Measurements from ENCODE around the gene SETD7.

Gene SETD7

DNA sequence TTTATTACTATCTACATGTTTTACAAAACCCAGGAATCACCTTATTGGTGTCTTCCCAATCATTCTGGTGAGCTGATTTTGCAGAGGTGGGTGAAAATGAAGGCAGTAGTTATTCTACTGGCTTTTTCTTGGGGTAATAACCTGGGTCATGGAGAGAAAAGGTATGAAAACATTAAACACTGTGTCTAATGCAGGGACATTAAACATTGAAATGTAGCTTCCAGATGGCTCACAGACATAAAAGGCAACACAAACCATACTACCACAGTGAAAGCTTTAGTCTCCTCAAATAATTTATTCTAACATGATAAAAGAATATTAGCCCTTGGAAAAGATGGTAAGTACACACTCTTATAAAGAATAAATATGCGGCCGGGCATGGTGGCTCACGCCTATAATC, 8.0 kb downstream of the SETD7 start:
- DNase-seq: no peak

DNA sequence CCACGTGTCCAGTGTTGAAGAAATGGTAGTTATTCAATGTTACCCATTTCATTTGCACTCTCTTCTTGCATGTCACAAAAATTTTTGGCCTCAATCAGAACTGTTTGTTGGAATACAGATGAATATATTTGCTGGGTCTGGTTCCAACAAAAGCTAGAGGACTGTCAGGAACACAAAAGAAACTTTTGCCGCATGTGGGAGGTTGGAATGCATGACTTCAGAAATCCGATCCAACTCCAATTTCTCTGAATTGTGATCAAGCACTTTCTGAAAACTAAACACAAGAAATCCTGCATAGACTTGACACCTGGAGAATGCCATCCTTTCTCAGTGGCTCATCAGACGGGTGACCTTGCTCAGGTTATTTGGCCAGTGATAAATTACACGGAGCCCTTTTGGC, 15.4 kb downstream of the SETD7 start:
- DNase-seq: no peak

DNA sequence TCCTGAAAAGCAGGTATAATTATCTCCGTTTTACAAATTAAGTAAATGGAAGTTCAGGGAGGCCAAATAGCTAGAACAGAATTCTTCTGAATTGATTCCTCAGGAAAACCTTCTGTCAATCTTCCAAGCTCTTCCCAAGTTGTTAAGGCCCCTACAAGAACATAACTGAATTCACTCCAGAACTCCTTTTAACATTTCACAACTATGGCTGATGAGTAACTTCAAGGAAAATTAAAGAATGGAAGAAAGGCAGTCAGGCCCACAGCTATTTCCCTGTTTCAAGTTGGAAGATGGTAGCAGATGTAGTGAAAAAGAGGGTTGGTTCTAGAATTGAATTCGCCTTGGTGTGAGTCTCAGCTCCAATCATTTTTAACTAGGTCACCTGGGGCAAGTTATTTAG, 15.9 kb downstream of the SETD7 start:
- DNase-seq: no peak

DNA sequence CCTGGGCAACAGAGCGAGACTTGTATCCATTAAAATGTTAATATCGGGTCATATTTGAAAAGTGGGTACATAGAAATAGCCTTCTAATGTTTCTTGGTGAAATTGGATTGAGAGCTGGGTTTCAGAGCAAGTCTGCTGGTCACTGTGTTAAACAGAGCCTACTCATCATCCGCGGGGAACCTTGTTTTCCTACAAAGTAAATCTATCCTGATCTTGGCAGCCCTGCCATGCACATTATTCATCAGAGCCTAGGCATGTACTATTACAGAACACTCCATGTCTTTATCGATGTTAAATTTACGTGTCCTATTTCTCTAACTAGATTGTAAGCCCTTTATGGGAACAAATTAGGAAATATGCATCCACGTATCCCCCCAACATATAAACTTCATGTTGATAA, 18.7 kb downstream of the SETD7 start:
- no peak for DNase-seq

DNA sequence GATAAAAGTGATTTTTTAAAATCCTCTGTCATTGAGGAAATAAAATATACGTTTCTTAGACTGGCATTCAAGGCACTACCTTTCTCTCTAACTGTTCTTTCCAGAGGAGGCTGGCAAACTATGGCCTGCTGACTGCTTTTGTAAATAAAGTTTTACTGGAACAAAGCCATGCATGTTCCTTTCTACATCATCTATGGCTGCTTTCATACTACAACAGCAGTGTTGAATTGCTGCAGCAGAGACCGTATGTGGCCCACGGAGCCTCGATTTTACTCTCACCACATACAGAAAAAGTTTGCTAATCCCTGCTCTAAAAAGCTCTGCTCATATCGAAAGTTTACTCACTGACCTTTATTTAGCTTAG, 20.2 kb downstream of the SETD7 start:
- DNase-seq: no peak

DNA sequence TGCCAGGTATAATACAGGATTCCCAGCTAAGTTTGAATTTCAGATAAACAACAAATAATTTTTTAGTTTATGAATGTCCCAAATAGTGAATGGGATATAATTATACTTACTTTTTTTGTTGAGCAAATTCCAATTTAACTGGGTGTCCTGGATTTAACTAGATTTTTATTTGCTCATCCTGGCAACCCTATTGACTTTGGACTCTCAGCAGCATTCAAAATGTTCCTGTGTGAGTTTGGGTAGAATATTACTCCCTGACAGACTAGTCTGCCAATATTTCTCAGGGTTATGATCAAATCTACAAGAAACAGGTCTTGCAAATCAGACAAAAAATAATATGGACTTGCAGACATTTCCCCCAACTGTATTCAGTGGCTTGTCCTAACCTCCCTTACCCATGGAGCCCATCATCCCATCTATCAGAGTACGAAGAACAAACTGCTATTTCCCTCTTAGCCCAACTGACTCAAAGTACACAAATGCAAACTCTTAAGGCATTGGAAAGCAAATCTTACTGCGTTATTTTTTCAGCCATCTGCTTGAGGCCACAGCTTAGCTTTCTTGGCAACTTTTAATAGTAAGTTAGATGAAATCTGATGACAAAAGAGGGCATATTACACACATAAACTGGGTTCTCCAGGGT, 20.7 kb downstream of the SETD7 start:
- no peak for DNase-seq

DNA sequence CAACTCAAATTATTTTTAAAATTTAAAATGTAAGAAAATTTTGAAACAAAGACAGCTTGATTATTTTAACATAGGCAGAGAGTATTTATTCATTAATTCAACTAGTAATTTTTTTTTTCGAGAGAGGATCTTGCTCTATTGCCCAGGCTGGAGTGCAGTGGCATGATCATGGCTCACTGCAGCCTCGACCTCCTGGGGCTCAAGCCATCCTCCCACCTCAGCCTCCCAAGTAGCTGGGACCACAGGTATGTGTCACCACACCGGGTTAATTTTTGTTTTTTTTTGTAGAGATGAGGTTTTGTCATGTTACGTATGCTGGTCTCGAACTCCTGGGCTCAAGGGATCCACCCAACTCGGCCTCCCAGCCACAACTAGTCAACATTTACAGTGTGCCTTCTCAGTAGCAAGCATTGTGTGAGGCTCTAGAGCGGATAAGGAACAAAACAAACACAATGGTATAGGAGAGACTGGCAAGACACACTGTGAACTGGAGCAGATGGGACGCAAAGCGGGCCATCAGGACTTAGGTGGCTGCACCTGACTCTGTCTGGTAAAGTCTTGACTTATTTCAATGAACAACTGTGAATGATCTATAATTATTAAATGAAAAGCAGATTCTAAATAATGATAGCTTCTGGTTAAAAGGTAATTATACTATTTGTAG, 21.6 kb downstream of the SETD7 start:
- DNase-seq: no peak

DNA sequence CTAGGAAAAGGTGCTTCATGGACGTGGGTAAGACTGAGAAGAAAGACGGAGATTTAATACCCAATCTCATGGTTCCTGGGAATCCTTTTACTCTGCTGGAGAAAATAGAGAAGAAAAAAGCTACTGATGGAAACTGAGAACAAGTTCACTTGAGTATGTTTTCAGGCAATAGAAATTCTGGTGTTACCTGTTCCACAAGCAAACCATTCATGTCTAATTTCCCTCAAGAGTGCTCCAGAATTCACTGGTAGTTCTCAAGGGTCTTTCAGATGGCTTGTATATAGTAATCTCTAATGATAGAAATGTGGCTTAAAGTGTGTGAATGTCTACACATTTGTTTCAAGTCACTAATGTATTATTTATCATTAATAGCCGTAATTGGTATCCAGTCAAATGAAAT, 22.5 kb downstream of the SETD7 start:
- no peak for DNase-seq

DNA sequence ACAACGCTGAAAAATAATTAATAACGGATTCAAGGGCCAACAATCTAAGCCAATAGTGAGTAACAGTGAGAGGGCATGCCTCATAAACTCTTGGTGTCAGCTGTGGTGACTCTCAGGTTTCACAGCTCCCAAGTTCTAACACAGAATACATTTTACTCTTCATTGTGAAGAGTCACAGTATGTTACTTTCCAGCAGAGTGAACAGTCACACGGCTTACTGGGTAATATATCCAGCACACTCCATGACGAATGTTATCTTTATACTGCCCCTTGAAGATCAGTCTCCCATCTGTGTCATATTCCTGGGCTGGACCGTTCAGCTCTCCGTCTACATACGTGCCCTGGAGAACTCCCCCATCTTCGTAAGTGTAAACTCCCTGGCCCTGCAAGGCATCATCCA, 23.1 kb downstream of the SETD7 start:
- no peak for DNase-seq

DNA sequence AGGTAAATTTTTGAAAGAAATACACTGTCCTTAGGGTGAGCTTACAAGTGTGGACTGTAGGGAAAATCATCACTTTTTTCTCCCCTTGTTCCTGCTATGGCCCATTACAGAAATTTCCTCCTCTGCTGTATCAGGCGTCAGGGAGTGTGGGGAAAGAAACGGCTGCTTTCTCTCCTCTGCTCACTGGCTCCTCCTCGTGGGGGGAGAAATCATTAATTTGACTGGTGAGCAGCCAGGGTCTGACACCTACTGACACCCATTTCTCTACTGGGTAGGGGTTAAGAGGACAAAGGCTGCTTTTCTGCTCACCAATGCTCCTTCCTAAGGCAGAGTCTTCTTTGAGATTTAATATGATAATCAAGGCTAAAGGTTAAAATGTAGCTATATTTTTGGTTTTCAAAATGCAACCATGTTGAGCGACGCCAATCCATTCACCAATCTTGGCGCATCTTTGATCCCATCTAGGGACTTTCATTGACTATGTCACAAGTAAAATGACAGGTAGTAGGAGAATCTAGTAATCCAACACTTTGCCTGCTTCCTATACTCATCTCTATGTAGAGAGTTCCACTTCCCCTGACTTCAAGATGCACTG, 25.1 kb downstream of the SETD7 start:
- DNase-seq: no peak

DNA sequence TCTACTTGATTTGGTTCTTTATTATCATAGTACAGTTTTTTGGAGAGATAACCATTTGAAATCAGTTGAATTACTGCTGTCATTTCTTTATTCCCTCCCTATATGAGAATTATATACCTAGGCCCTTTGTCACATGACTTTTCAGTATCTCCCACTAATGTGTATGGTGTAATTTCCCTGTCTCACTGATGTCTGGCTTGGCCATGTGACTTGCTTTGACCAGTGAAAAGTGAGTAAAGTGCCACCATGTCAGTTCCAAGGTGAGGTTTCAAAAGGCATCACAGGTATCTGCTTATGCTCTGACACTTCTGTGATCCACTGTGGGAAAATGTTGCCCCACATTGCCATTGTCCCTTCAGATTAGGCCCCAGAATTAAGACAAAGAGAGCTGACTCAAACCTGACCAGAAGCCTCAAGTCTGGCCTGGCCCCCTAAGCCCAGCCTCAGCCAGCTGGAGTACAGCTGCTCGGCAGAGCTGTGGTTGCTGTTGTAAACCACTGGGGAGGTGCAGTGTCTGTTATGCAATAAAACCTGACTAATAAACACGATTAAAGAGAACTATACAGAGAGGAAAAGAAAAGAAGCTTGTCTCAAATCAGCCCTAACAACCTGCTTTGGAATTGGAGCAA, 27.5 kb downstream of the SETD7 start:
- no peak for DNase-seq

DNA sequence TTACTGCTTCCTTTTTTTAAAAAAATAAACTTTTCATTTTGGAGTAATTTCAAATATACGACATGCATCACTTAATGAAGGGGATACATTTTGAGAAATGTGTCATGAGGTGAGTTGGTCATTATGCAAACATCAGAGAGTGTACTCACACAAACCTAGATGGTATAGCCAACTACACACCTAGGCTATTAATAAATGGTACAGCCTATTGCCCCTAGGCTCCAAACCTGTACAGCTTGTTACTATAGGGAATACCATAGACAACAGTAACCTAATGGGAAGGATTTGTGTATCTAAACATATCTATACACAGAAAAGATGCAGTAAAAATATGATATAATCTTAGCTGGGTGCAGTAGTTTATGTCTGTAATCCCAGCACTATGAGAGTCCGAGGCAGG, 29.1 kb downstream of the SETD7 start:
- DNase-seq: no peak

DNA sequence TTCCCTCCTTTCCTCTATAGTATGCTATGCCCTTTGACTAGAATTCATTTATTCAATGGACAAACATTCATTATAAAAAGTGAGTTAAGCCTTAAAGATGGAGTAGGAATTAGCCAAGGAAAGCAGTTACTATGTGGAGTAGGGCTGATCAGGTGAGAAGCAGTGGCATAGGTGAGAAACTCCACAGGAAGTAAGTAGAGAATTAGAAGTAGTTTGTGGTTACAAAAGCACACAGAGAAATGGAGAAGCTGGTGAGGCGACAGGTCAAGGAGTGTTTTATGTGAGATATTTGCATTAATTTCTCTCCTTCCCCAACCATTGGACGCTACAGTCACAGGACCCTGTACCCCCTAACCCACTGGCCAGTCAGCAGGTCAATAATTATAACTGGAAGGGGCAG, 30.6 kb downstream of the SETD7 start:
- DNase-seq: no peak

DNA sequence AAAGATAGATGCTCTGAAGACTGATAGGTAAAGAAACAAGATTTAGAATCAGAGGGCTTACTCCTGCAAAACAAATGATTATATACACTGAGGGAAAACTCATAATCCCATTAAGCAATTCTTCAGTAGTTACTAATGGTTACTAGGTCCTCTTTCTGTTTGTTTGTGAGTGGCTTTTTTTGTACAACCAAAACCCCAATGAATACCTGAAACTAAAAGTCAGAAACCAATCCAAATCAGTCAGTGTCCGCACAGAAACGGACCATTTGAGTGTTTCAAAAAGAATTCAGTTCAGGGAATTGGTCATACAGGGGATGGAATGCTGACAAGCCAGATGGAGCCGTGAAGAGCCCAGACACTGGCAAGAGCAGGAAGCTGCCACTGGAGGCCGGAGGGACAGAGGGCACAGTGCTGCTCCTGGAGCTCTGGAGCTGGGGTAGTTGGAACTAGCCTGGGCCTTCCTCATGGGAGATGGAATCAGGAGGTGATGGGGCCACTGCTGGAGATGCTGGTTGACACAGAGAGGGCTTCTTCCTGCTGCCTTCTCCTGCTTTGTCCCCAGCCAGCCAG, 31.9 kb downstream of the SETD7 start:
- no peak for DNase-seq

DNA sequence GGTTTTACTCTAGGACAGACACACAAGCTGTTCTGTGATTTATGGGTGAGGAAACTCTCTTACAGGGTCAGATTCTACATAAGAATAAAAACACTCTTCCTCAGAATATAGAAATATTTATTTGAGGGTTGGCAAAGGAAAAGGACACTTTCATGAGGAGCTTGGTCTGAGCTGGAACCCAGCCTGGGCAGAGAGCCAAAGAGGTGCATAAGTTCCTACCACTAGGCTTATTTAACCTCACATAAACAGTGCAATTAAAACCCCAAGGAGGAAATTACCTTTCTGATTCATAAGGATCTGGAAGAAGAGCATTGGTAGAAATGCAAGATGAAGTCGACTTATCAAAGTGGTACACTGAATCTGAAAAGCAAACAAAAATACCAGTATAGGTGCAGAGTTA, 32.9 kb downstream of the SETD7 start:
- no peak for DNase-seq

DNA sequence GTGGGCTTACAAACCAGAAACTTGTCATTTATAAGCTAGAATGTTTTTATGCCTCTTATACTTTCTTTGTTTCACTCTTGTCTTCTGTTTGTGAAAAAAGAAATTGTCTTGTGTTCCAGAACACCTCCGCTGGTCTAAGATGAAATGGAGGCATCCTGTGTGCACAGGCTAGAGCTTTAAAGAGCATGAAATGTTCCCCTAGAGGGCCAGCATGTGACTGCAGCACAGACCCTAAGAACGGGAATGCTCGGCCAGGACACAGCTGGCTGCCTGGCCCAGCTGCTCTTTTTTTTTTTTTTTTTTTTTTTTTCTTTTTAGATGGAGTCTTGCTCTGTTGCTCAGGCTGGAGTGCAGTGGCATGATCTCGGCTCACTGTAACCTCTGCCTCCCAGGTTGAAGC, 33.6 kb downstream of the SETD7 start:
- DNase-seq: no peak

DNA sequence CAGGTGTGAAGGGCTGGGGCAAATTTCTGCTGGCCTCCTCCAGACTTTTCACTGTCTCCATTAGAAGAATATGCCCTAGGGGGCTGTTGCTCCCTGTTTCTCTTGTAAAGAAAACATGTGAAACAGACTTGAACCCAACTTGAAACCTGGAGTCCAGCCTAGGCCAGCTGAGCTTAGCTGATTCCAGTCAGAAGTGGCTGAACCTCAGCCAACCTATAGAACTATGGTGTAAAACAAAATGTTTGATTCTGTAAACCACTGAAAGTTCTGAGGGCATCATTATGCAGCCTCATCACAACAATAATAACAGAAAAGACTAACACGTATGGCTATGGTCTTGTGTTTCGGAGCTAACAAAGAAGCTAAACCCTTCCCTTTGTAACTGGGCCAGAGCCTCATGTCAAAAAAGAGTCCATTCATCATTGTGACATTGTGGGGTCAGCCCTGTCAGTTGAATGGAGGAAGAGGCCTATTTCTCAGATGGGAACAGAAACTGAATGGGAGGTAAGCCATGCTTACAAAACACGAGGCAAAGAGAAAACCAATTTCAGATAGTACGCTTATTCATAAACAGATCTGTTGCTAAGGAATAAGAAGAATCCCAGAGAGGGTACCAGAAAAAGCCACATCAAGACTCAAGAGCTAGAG, 34.1 kb downstream of the SETD7 start:
- DNase-seq: no peak

DNA sequence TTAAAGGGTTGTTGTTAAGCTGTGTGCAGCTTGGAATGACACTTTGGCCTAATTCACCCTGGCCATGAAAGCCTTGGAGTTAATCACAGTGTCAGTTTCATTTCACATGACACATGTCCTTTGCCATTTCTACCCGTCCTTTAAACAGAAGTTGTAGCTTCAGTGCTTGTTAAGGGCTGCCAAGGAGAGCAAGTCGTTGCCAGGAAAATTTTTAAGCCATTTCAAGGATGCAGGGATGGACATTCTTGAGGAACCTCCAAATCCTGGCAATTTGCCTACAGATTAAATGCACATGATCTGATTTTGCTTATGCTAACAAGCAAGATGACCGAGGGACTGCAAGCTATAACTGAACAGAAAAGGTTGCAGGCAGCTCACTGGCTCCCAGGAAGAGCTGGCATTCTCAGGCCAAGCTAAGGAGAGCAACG, 40.5 kb downstream of the SETD7 start:
- no peak for DNase-seq

DNA sequence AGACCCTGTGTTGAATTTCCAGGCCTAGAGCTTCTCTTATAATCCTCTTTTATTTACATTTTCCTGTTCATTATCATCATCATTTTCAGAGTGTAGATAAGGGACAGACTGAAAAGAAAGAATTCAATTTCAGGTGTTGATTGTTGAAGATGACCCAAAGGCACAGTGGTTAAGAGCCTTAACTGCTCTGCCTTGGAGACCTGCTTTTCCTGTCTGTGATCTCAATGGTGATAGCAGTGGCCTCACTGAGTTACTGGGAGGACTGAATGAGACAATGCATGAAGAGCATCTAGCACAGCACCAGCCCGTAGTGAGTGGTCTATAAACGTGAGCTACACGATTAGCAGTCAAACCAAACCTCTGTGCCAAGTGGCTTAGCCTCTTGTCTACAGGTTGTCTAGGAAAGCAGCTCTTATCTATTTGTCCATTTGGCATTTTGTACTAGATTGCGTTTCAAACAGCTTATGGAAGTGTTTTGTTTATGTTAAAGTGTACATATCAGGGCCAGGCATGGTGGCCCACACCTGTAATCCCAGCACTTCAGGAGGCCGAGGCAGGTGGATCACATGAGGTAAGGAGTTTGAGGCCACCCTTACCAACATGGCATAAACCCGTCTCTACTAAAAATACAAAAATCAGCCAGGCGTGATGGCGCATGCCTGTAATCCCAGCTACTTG, 41.5 kb downstream of the SETD7 start:
- no peak for DNase-seq

DNA sequence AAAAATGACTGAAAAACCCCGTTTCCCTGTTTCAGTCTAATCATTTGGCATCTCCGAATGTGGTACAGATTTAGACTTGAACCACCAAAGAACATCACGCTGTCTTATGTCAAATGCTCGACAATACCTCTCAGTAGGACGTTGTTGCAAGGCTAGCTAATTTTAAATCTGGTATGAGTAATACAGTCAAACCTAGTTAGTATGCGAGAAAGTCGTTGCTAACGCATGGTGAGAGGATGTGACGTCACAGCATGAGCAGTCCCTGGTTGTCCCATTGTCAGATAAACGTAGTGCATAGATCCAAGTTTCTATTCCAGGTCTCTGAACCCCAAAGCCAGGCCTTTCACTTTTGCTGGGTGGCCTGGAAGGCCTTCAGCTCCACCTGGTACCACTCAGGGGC, 44.7 kb downstream of the SETD7 start:
- no peak for DNase-seq

DNA sequence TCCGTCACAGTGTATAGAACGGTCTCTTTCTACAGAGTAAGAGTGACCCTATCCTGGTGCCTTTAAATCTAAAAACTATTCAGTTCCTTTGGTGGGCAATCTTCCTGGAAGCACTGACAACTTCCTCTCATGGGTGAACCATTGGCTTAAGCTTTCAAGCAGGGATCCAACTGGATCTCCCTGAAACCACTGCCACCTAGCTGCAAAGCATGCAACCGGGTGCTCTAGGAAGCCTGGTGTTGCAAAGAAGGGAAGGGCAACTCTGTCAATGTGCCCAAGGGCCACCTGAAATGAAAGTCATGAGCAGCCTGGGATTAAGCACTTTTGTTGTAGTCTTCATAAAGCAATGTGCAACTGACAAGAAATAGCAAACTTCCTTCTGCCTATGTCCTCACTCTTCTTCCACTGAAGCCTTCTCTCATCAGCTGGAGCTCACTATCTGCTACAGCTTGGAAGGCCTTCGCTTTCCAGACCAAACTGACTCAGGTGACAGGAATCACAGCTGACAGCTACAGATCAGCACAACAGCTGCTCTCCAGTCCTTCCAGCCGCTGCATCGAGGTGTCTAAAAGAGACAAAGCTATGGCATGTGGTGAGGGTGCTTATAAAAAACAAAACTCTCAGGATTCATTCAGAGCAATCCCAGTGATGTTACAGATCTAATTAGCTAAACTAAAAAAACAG, 46.1 kb downstream of the SETD7 start:
- DNase-seq: no peak

DNA sequence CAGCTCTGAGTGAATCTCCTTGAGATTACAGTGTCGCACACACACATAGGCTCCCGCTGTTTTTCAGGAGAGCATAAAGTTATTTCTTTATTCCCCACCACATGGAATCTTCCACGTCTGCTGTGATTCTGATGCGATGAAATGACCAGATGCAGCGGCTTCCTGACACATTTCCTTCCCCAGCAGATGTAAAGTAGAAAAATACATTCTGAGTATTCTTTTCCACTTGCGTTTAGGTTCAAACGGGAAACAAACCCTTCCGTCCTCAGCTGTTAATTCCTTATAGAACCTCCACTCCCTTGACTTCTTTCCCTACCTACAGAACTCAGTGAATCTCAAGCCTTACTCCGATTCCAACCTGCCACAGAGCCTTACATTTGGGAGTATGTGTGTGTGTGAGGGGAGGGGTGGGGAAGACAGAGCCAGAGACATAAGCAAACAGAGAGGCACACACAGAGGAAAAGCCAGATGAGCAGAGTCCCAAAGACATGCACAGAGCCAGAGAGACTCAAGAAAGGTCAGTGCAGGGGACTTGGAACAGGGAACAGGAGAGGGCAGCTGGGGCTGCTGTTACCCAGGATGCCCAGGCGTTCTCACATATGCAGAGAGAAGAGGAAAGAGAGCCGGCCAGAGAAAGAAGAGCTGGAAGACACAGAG, 47.3 kb downstream of the SETD7 start:
- no peak for DNase-seq

Measured in activated gamma-delta T cell (primary cell).